ENCODE data around the gene DEAF1.

- TF ChIP-seq CTCF (IDR thresholded peaks at IDR 0.05 in 2 of 3, conservative IDR thresholded peaks at IDR 0.05 in 1 of 3; ENCODE audit: control insufficient read depth in 2 of 3, extremely low read depth in 1 of 3, insufficient read depth in 1 of 3, low read depth in 3 of 3, low read length in 3 of 3) (no peak), IKZF2 (IDR thresholded peaks at IDR 0.05) (no peak), POLR2AphosphoS5 (IDR thresholded peaks at IDR 0.05; ENCODE audit: low read length) (no peak), POLR2A (IDR thresholded peaks at IDR 0.05; ENCODE audit: low read depth, low read length) (no peak), STAT3 (IDR thresholded peaks at IDR 0.05; ENCODE audit: low read depth, low read length) (no peak), MXI1 (IDR thresholded peaks at IDR 0.05; ENCODE audit: low read depth, low read length) (no peak), EZH2 (IDR thresholded peaks at IDR 0.05; ENCODE audit: borderline replicate concordance, control insufficient read depth, low read depth, low read length) (no peak), SIX5 (IDR thresholded peaks at IDR 0.05; ENCODE audit: low read depth, low read length, severe bottlenecking) (no peak), SREBF2 (IDR thresholded peaks at IDR 0.05; ENCODE audit: low read length) (no peak), GABPA (IDR thresholded peaks at IDR 0.05; ENCODE audit: low read depth) (no peak), NR2F1 (conservative IDR thresholded peaks at IDR 0.05) (no peak), ESRRA (IDR thresholded peaks at IDR 0.05; ENCODE audit: low read length) (no peak)
- TF ChIP-seq, protein P1, sequence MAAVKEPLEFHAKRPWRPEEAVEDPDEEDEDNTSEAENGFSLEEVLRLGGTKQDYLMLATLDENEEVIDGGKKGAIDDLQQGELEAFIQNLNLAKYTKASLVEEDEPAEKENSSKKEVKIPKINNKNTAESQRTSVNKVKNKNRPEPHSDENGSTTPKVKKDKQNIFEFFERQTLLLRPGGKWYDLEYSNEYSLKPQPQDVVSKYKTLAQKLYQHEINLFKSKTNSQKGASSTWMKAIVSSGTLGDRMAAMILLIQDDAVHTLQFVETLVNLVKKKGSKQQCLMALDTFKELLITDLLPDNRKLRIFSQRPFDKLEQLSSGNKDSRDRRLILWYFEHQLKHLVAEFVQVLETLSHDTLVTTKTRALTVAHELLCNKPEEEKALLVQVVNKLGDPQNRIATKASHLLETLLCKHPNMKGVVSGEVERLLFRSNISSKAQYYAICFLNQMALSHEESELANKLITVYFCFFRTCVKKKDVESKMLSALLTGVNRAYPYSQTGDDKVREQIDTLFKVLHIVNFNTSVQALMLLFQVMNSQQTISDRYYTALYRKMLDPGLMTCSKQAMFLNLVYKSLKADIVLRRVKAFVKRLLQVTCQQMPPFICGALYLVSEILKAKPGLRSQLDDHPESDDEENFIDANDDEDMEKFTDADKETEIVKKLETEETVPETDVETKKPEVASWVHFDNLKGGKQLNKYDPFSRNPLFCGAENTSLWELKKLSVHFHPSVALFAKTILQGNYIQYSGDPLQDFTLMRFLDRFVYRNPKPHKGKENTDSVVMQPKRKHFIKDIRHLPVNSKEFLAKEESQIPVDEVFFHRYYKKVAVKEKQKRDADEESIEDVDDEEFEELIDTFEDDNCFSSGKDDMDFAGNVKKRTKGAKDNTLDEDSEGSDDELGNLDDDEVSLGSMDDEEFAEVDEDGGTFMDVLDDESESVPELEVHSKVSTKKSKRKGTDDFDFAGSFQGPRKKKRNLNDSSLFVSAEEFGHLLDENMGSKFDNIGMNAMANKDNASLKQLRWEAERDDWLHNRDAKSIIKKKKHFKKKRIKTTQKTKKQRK (IDR thresholded peaks at IDR 0.05; ENCODE audit: low read depth, low read length): no peak
Observed at GRCh38 chr11:699116-699508, 4.1 kb upstream of the DEAF1 start.

All from GM12878 (cell line).